GM21528 (cell line): ENCODE measurements around the gene WRAP73.

Source experiments
- ATAC-seq: cut with Tn5 transposase; IDR thresholded peaks from one replicate; pipeline ENCODE4 v1.9.1; 2021; ENCODE audit warnings: mild to moderate bottlenecking, moderate library complexity; ENCODE audit not compliant: unreplicated experiment, low FRiP score

Gene WRAP73

GRCh38 chr1:3669971-3670431, 20.1 kb upstream of the WRAP73 start:
- no peak for ATAC-seq

GRCh38 chr1:3669421-3669821, 19.5 kb upstream of the WRAP73 start:
- no peak for ATAC-seq

- ATAC-seq: no peak
Observed at GRCh38 chr1:3668585-3669300, 18.8 kb upstream of the WRAP73 start.

- no peak for ATAC-seq
Observed at GRCh38 chr1:3668148-3668547, 18.2 kb upstream of the WRAP73 start.

- peak; percentile 27 for ATAC-seq
Observed at GRCh38 chr1:3664700-3665375, 14.9 kb upstream of the WRAP73 start.

- ATAC-seq: no peak
Observed at GRCh38 chr1:3663999-3664699, 14.2 kb upstream of the WRAP73 start.

- ATAC-seq: no peak
Observed at GRCh38 chr1:3662080-3662671, 12.3 kb upstream of the WRAP73 start.

- ATAC-seq: no peak
Observed at GRCh38 chr1:3661631-3662030, 11.7 kb upstream of the WRAP73 start.

GRCh38 chr1:3660704-3661103, 10.8 kb upstream of the WRAP73 start:
- ATAC-seq: no peak

- no peak for ATAC-seq
Observed at GRCh38 chr1:3659093-3659492, 9.2 kb upstream of the WRAP73 start.

- no peak for ATAC-seq
Observed at GRCh38 chr1:3658231-3658615, 8.3 kb upstream of the WRAP73 start.

- ATAC-seq: no peak
Observed at GRCh38 chr1:3657578-3658230, 7.8 kb upstream of the WRAP73 start.

GRCh38 chr1:3657096-3657475, 7.2 kb upstream of the WRAP73 start:
- peak; percentile 8 for ATAC-seq

- peak; percentile 50 for ATAC-seq
Observed at GRCh38 chr1:3656450-3657095, 6.7 kb upstream of the WRAP73 start.

GRCh38 chr1:3654549-3655281, 4.8 kb upstream of the WRAP73 start:
- no peak for ATAC-seq

- no peak for ATAC-seq
Observed at GRCh38 chr1:3653286-3653618, 3.3 kb upstream of the WRAP73 start.

GRCh38 chr1:3652548-3653285, 2.8 kb upstream of the WRAP73 start:
- no peak for ATAC-seq

GRCh38 chr1:3651930-3652547, 2.1 kb upstream of the WRAP73 start, which contains the start of gene TP73:
Gene TP73 (plus strand): TSS chr1:3652516. CDS start chr1:3682366, 29,850 bp downstream.
- ATAC-seq: no peak
